GM21529 (cell line): ENCODE data around the gene SLIT3.

Experiments used
- ATAC-seq: cut with Tn5 transposase; IDR thresholded peaks from one replicate; pipeline ENCODE4 v1.9.1; 2021; ENCODE audit not compliant: unreplicated experiment

SLIT3 gene

GRCh38 chr5:168975331-168975730 lies 325.6 kb downstream of the SLIT3 start:
- ATAC-seq: no peak

DNA sequence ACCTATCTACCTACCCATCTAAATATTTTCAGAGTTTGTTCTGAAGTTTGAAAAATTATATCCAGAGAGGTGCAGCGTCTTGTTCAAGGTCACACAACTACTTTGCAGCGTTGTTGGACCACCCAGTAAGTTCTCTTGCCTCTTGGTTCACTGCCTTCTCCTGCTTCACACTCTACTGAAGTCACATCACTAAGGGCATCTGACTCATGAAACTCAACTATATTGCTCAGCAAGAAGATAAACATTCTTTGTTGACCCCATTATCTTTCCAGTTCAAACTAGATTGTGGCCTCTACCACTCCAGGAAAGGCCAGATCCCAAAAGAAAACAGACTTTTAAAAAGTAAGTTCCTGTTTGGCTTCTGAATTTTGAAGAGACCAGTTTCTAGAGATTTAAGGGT lies 326.9 kb downstream of the SLIT3 start:
- no peak for ATAC-seq

DNA sequence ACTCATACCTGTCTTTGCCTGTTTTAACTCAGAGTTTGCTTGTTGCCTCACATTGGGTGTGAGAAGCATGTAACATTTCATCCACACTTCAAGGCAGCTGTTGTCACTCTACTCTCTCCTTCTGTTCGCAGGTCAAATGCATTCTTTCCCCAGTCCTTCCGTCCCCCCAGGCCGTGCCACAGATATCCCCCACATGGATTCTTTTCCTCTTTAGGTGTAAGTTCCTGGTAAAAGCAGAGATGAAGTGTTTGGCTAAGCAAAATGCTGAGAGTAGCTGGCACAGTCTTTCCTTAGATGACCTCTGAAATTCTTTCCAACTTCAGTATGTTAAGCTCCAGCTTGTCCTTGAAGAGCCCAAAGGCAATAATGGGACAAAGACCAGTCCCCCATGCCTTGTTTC lies 328.2 kb downstream of the SLIT3 start:
- ATAC-seq: no peak

DNA sequence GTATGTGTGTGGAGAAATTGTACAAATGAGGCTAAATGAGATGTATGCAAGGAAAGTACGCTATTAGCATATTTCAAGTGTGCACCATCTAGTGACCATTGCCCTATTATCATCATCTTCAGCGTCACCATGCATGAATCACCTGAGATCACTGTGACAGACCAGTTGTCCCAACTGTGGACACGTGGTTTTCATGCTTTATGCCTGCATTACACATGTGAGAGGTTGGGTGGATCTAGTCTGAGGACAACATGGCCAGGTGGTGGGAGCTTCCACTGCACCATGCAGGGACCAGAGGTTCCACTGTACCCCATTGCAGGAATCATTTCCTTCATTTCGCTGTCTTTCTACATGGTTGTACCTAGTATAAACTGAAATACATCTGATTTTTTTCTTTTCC lies 329.8 kb downstream of the SLIT3 start:
- ATAC-seq: no peak

DNA sequence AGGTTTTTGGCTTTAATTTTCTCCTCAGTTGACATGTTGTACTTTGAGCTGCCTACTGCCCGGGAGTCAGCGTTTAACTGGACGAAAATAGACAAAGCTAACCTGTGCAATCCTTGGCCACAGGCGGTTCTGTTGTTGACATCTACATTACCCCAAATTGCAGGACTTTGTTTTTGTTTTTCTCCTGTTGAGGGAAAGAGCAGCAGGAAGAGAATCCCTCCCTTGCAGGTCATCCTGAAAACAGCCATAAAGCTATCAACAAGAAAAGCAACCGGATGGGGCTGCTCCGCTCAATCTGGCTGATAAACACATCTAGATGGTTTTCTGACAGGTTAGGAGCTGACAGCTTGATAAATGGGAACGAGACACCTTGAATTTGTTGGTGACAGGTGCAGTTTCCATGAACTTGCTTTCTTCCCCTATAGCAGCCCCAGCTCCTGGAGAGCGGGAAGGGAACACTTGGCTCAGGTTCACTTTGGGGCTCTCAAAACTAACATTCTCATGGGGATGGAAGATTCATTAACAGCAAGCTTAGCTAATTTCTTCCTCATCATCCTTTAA lies 331.5 kb downstream of the SLIT3 start:
- no peak for ATAC-seq

DNA sequence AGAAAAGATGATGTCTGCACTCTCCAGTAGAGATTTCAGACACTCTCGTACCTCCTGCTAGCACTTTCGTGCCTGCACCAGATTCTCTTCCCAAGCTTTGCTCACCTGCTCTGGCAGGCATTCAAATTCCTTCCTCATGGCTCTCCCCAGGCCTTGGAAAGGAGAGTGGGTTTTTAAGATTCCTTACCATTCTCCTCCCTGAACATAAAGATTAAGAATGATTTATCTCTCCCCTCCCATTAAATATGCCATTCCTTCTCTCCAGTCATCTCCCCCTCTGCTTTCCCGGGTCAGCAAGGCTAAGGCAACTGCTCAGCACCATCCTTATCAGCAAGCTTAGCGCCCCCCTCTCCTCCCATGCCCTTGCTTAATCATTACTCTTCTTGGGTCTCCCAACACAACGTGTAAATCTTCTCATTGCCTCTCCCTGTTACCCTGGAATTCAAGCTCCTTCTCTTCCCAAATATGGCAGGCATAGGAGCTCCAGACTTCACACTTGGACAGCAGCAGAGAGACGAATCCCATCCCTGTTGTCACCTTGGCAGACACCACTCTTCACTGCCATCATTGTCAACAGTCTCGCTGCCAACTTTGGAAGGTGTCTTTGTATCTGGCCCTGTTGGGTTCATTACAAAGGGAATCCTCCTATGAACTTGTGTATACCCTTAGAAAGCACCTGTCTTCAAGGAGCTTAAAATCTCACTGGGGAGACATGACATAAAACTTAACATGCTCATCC lies 332.9 kb downstream of the SLIT3 start:
- no peak for ATAC-seq

DNA sequence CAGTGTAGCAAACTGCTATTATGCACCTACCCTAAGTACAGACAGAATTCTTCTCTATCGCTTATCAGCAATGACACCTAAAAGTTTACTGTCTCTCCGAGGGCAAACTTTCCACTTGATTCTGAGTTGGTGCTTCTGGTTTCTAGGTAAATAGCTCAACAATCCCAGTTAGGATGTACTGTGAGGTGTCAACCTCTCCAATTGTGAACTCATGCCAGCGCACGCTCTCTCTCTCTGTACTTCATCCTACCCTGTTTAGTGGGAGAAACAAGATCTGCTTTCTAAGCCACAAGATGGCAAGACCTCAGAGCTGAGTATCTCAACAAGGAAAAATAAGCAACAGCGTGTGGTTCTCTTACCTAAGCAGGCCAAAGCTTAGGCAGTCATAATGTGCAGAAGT lies 335.3 kb downstream of the SLIT3 start:
- ATAC-seq: no peak

- ATAC-seq: no peak
These were observed 336.8 kb downstream of the SLIT3 start for GRCh38 chr5:168964182-168964581.

- no peak for ATAC-seq
These were observed 338.6 kb downstream of the SLIT3 start for GRCh38 chr5:168962306-168962705.

DNA sequence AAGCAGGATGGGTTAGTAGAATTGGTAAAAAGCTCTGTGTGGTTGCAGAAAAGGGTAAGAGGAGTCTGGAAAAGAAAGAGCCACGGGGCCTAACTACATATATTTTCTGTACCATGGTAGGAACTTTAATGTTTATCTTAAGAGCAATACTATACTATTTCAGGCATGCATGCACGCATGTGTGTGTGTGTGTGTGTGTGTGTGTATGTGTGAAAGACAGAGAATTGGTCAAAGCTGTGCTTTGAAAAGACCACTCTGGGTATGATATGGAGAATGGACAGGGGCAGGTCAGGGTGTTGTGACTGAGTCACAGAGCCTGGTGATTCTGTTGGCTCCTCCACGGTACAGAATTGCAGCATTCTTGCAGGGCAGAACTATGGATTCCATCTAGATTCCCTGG lies 339.3 kb downstream of the SLIT3 start:
- ATAC-seq: no peak

DNA sequence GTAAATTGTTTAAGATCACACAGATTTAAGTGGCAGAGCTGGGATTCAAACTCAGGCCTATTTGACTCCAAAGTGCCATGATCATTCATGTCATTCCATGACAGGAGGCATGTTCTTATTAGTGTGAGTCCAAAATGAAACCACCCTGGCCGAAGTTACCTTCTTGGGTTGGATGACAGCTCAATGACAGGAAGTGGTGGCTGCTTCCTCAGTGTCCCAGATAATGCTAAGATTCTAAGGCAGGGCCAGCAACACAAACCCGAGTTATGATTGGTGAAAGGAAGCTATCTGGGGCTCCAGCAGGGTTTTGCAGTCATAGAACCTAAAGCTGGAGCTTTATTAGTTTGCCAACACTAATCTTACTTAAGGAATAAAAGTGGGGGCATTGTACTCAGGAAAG lies 340.4 kb downstream of the SLIT3 start:
- ATAC-seq: no peak

GRCh38 chr5:168953351-168953750 lies 347.6 kb downstream of the SLIT3 start:
- no peak for ATAC-seq

DNA sequence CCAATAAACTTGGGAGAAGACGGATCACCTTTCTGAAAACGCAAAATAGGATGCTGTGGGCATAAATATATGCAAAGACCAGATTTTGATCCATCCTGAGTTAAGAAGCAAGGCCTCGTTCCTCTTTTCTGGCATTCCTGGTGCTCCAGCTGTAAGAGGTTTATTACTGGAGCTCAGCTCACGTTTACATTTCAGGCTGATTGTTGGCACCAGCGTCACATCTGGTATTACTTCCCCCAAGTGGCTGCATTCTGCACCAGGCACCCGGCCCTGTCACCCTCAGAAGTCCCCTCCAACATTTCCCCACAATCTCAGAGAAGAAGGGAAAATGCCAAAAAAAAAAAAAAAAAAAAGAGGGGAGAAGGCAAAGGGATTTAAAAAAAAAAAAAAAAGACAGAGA lies 348.7 kb downstream of the SLIT3 start:
- no peak for ATAC-seq

DNA sequence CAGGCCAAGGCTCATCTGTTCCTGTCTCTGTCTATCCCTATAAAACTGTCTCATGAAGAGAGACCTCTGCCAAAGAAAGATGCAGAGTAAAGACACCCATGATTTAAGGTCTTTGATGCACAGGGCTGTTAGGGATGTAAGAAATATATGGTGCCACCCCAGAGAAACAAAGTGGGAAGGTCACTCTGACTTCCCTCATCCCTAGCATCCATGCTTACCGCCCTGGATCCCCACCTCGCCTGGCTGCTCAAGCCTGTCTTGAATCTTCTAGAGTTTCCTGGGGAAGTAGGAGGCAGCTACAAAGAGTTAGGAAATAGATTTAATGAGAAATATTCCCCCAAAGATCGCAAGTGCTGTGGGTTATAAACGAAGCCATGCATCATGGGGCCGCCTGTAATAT lies 349.2 kb downstream of the SLIT3 start:
- ATAC-seq: no peak

GRCh38 chr5:168951356-168951755 lies 349.6 kb downstream of the SLIT3 start:
- ATAC-seq: no peak

GRCh38 chr5:168950241-168950951 lies 350.5 kb downstream of the SLIT3 start:
- peak; percentile 51 for ATAC-seq

DNA sequence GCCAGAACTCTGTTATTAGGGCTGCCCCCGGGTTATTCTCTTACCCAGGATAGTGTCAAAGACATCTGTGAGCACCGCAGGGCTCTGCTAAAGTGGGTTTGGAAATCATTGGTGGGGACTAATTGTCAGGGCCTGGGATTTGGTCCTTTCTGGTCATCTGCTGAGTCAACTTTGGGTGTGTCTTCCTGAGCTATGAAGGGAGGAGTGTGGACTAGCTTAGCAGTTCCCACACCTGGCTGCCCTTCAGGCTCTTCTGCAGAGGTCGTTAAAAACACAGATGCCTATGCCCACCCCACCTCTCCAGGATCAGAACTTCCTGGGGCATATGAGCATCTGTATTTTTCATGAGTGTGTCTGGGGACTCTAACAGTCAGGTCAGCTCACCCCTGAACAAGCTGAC lies 352.2 kb downstream of the SLIT3 start:
- ATAC-seq: no peak

DNA sequence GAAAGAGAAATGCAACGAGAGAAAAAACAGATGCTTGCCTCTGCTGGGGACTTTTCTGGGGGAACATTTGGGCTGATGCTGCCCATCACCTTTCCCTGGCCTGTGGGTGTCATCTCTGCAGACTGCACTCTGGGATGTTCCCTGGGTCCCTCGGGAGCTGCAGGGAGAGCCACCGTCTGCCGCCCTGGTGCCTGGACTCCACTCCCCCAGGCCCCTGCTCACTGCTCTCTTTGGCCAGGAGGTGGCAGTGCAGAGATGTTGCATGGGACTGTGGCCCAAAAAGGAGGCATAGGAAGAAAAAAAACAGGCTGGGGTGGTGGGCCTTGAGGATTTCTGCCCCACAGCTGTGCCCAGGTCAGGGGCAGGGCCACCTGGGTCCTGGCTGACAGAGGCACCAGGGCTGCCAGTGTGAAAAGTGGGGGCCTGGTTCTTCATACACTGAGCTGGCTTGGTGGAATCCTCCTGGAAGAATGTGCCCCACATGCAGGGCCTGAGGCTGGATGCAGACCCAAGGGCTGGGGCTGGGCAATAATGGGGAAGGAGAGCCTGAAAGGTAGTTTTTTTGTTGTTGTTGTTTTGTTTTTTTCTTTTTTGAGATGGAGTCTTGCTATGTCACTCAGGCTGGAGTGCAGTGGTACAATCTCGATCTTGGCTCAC lies 353.6 kb downstream of the SLIT3 start:
- peak; percentile 65 for ATAC-seq

DNA sequence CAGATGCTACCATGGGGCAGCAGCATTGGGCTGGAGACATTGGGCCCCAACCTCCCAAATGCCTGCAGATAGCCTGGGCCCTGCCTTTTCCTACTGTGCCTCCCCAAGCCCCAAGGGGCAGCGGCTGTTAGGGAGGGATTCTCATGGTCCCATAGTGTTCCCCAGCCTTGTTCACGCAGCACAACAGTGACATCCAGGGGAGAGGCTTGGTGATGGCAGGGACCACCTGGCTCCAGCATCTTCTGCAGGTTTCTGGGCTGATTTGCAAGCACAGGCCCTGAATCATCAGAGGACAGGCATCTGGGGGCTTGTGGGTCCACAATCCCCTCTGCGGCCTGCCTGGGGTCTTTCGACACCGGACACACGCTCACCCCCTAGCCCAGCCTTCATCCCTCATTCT lies 354.6 kb downstream of the SLIT3 start:
- ATAC-seq: no peak

GRCh38 chr5:168944004-168944403 lies 356.9 kb downstream of the SLIT3 start:
- ATAC-seq: no peak

GRCh38 chr5:168943091-168943884 lies 357.7 kb downstream of the SLIT3 start:
- ATAC-seq: no peak
